Measurements from ENCODE around the gene SMIM10L2A.

- TF ChIP-seq CTCF (IDR thresholded peaks at IDR 0.05) (no peak), POLR2A (IDR thresholded peaks at IDR 0.05) (no peak)
These were observed 7.7 kb downstream of the SMIM10L2A start for GRCh38 chrX:135429429-135429828.
